Eye (tissue), 1 donor: Measurements from ENCODE around the gene TNFRSF4.
"Not testable (repeated sequence)": the region's sequence is repeated elsewhere in the genome, so short reads cannot be mapped to it uniquely, and the experiment has no call there.

ENCODE experiments used
- DNase-seq: peaks from one replicate; pipeline ENCODE4 v3.0.0-alpha.2; 2015

TNFRSF4 gene

GRCh38 chr1:1213345-1214265 is at the start of gene TNFRSF4:
Gene TNFRSF4, minus strand, starts transcription at chr1:1214153. Its CDS starts 26 bp downstream, at chr1:1214127.
- DNase-seq, result no peak

GRCh38 chr1:1262758-1263157 is 48.8 kb upstream of the TNFRSF4 start:
- DNase-seq, result no peak

GRCh38 chr1:1262071-1262470 is 48.1 kb upstream of the TNFRSF4 start:
- DNase-seq, result no peak

GRCh38 chr1:1260843-1261560 is 47.0 kb upstream of the TNFRSF4 start:
- DNase-seq, result no peak

- no peak for DNase-seq
Observed at GRCh38 chr1:1259951-1260600, 46.1 kb upstream of the TNFRSF4 start.

GRCh38 chr1:1259540-1259939 is 45.6 kb upstream of the TNFRSF4 start:
- DNase-seq, result no peak

- DNase-seq, result no peak
Observed at GRCh38 chr1:1259119-1259488, 45.2 kb upstream of the TNFRSF4 start.

GRCh38 chr1:1256956-1257871 is 43.3 kb upstream of the TNFRSF4 start:
- DNase-seq, result no peak

- DNase-seq, result no peak
Observed at GRCh38 chr1:1255611-1256010, 41.7 kb upstream of the TNFRSF4 start.

- no peak for DNase-seq
Observed at GRCh38 chr1:1255078-1255477, 41.1 kb upstream of the TNFRSF4 start.

GRCh38 chr1:1254667-1254998 is 40.7 kb upstream of the TNFRSF4 start:
- no peak for DNase-seq

GRCh38 chr1:1253972-1254666 is 40.2 kb upstream of the TNFRSF4 start:
- no peak for DNase-seq

GRCh38 chr1:1253314-1253713 is 39.4 kb upstream of the TNFRSF4 start:
- DNase-seq, result no peak

GRCh38 chr1:1250786-1251284 is 36.9 kb upstream of the TNFRSF4 start:
- DNase-seq, result no peak

- not testable (repeated sequence) for DNase-seq
Observed at GRCh38 chr1:1248009-1248913, 34.3 kb upstream of the TNFRSF4 start.

- no peak for DNase-seq
Observed at GRCh38 chr1:1247341-1247913, 33.5 kb upstream of the TNFRSF4 start.

- peak; percentile 22 for DNase-seq
Observed at GRCh38 chr1:1246577-1247340, 32.8 kb upstream of the TNFRSF4 start, which contains the start of gene C1QTNF12. Gene C1QTNF12, minus strand, starts transcription at chr1:1246722. Its CDS starts 32 bp downstream, at chr1:1246690.

- DNase-seq, result no peak
Observed at GRCh38 chr1:1245817-1246576, 32.0 kb upstream of the TNFRSF4 start.
